GM23338 (cell line): Measurements from ENCODE around the gene CYBA. TPM values are rescaled to one million over a fixed set of nuclear protein-coding genes. Genes with fewer than 3 reads are reported as not detected.
A peak's percentile ranks its signal among the peaks of the same experiment; 100 is the strongest.

Source experiments
- ATAC-seq: fragments of 200-7000 bp; cut with Tn5 transposase; 3 replicates; pipeline ENCODE4 v1.9.1; 2020
- DNase-seq: peaks from one replicate; pipeline ENCODE4 v3.0.0-alpha.2; 2015; ENCODE audit warnings: low spot score
- H2AFZ ChIP-seq: fragments of 200-600 bp; sonication (generic); 2 replicates; pipeline ENCODE4 v1.8.0; 2016; ENCODE audit warnings: antibody characterized with exemption, mild to moderate bottlenecking, moderate library complexity
- H3F3A ChIP-seq: fragments of 200-600 bp; sonication (generic); replicated peaks from 2 replicates; pipeline ENCODE4 v1.8.0; 2017; ENCODE audit warnings: antibody characterized with exemption, mixed run types, low read depth
- H3K27ac ChIP-seq: fragments of 200-600 bp; sonication (generic); 2 replicates; pipeline ENCODE4 v1.6.1; 2016; ENCODE audit warnings: low read depth
- H3K27me3 ChIP-seq: fragments of 200-600 bp; sonication (generic); 2 replicates; pipeline ENCODE4 v1.8.0; 2016; ENCODE audit warnings: mild to moderate bottlenecking, mixed run types, moderate library complexity; ENCODE audit not compliant: insufficient read depth
- H3K36me3 ChIP-seq: fragments of 200-600 bp; sonication (generic); 2 replicates; pipeline ENCODE4 v1.8.0; 2016; ENCODE audit warnings: mild to moderate bottlenecking; ENCODE audit not compliant: insufficient read depth
- H3K4me1 ChIP-seq: fragments of 200-600 bp; sonication (generic); 2 replicates; pipeline ENCODE4 v1.8.0; 2016; ENCODE audit warnings: mild to moderate bottlenecking, moderate library complexity; ENCODE audit not compliant: insufficient read depth
- H3K4me2 ChIP-seq: fragments of 200-600 bp; sonication (generic); 2 replicates; pipeline ENCODE4 v1.7.1; 2017; ENCODE audit warnings: mixed run types
- H3K4me3 ChIP-seq: fragments of 200-600 bp; sonication (generic); 2 replicates; pipeline ENCODE4 v1.6.1; 2016; ENCODE audit warnings: mixed run types
- H3K79me2 ChIP-seq: fragments of 200-600 bp; sonication (generic); replicated peaks from 2 replicates; pipeline ENCODE4 v1.8.0; 2017; ENCODE audit warnings: mild to moderate bottlenecking; ENCODE audit not compliant: insufficient read depth
- H3K9me2 ChIP-seq: fragments of 200-600 bp; sonication (generic); 2 replicates; pipeline ENCODE4 v1.8.0; 2017; ENCODE audit not compliant: insufficient read depth
- H4K20me1 ChIP-seq: fragments of 200-600 bp; sonication (generic); replicated peaks from 2 replicates; pipeline ENCODE4 v1.8.0; 2017; ENCODE audit warnings: mild to moderate bottlenecking; ENCODE audit not compliant: insufficient read depth
- H3K27ac Mint-ChIP-seq: 2 replicates; pipeline ENCODE4 v1.8.0; 2020; ENCODE audit warnings: inconsistent platforms, mild to moderate bottlenecking, moderate library complexity, mixed read lengths
- H3K27me3 Mint-ChIP-seq: 3 replicates; pipeline ENCODE4 v1.8.0; 2022; ENCODE audit warnings: low read depth, mild to moderate bottlenecking, moderate library complexity, mixed read lengths, inconsistent platforms; ENCODE audit not compliant: insufficient read depth, poor library complexity
- H3K36me3 Mint-ChIP-seq: 3 replicates; pipeline ENCODE4 v1.8.0; 2021; ENCODE audit warnings: low read depth, mild to moderate bottlenecking, inconsistent platforms, moderate library complexity, mixed read lengths
- H3K4me1 Mint-ChIP-seq: 3 replicates; pipeline ENCODE4 v1.8.0; 2020; ENCODE audit warnings: mild to moderate bottlenecking, inconsistent platforms, mixed read lengths
- H3K4me3 Mint-ChIP-seq: 3 replicates; pipeline ENCODE4 v1.8.0; 2021; ENCODE audit warnings: moderate library complexity, mild to moderate bottlenecking, inconsistent platforms, mixed read lengths
- H3K9me3 Mint-ChIP-seq: 3 replicates; pipeline ENCODE4 v1.8.0; 2020; ENCODE audit warnings: moderate library complexity, mild to moderate bottlenecking, inconsistent platforms, mixed read lengths
- CREB1 ChIP-seq: fragments of 250-450 bp; sonication (Bioruptor Pico); IDR thresholded peaks from 2 replicates; pipeline ENCODE4 v1.5.0; 2020; ENCODE audit warnings: low read depth, mild to moderate bottlenecking, moderate library complexity
- CTCF ChIP-seq, 2 experiments: fragments of 200-600 bp in 1 of 2; sonication (generic) in 1 of 2; conservative IDR thresholded peaks; 2 replicates each; pipeline versions ENCODE4 v1.5.1 to v1.6.1; 2016 to 2017; ENCODE audit warnings: antibody characterized with exemption in 2 of 2, low read depth in 2 of 2, mild to moderate bottlenecking in 2 of 2, moderate library complexity in 1 of 2
- ETS1 ChIP-seq: IDR thresholded peaks from 2 replicates; pipeline ENCODE4 v1.6.1; 2016; ENCODE audit warnings: antibody characterized with exemption
- EZH2 ChIP-seq: fragments of 200-600 bp; sonication (generic); IDR thresholded peaks from one replicate; pipeline ENCODE4 v1.8.0; 2017; ENCODE audit warnings: antibody characterized with exemption, mild to moderate bottlenecking, low read depth; ENCODE audit not compliant: unreplicated experiment
- EZH2phosphoT487 ChIP-seq: fragments of 200-600 bp; sonication (generic); IDR thresholded peaks from one replicate; pipeline ENCODE4 v1.8.1; 2018; ENCODE audit warnings: antibody characterized with exemption; ENCODE audit not compliant: unreplicated experiment
- JUNB ChIP-seq: IDR thresholded peaks from one replicate; pipeline ENCODE4 v1.6.1; 2016; ENCODE audit warnings: antibody characterized with exemption; ENCODE audit not compliant: unreplicated experiment
- NANOG ChIP-seq: IDR thresholded peaks from 2 replicates; pipeline ENCODE4 v1.6.1; 2016; ENCODE audit warnings: antibody characterized with exemption, borderline replicate concordance
- REST ChIP-seq: IDR thresholded peaks from one replicate; pipeline ENCODE4 v1.6.1; 2018; ENCODE audit warnings: antibody characterized with exemption; ENCODE audit not compliant: unreplicated experiment
- STAT1 ChIP-seq: IDR thresholded peaks from one replicate; pipeline ENCODE4 v1.6.1; 2016; ENCODE audit warnings: antibody characterized with exemption; ENCODE audit not compliant: unreplicated experiment
- ZNF114 ChIP-seq: fragments of 250-450 bp; sonication (Bioruptor Pico); IDR thresholded peaks from 2 replicates; pipeline ENCODE4 v1.5.0; 2020; ENCODE audit warnings: mild to moderate bottlenecking, moderate library complexity
- polyA plus RNA-seq: library from polyadenylated mRNA; unstranded; fragments of >200 nt; fragmentation: Nextera tagmentation; extraction: Ambion mirVana; gene quantifications from 2 replicates; pipeline ENCODE4 v1.2.1, GENCODE V29; 2016
- total RNA-seq: library from RNA; depleted of rRNA; stranded (reverse); fragments of >200 nt; shearing (Covaris generic); gene quantifications from 2 replicates; pipeline ENCODE4 v1.2.3, GENCODE V29; 2014

CYBA gene
- total and polyA plus RNA-seq, 2 experiments from 2014 or later, result 275 to 281 TPM

GRCh38 chr16:88684569-88685155 is 33.8 kb upstream of the CYBA start:
- no peak overlapping the region for H3K27ac ChIP-seq
- peaks cover 9% of the 10 kb centered on the region for H3K4me1 ChIP-seq
- H3F3A ChIP-seq, result peaks cover 6% of the 10 kb centered on the region; the same call in 1 of the 2 replicates
- TF ChIP-seq JUNB (no peak), STAT1 (no peak), ZNF114 (CRISPR knock-in tag) (no peak)
- ATAC-seq, result 0 out of 3 replicates have a peak, but pooled peaks have one; percentile 1
- H3K27me3 ChIP-seq, result peaks cover 10% of the 10 kb centered on the region
- H3K36me3 ChIP-seq, result no peaks in the 10 kb centered on the region; the same call in 1 of the 2 replicates
- peaks cover 15% of the 10 kb centered on the region for H3K4me1 Mint-ChIP-seq
- H2AFZ ChIP-seq, result peak overlapping the region; percentile 94
- peak overlapping the region; percentile 97 for H3K4me2 ChIP-seq
- peak overlapping the region; percentile 96 for H3K4me3 ChIP-seq
- H3K27ac Mint-ChIP-seq, result no peak overlapping the region
- H3K79me2 ChIP-seq, result peaks cover 4% of the 10 kb centered on the region
- peaks cover 40% of the 10 kb centered on the region for H3K27me3 Mint-ChIP-seq
- peaks cover 3% of the 10 kb centered on the region; the same call in 2 of the 3 replicates for H3K36me3 Mint-ChIP-seq
- peak overlapping the region; percentile 74 for H3K4me3 Mint-ChIP-seq
- DNase-seq, result no peak
- no peaks in the 10 kb centered on the region for H3K9me3 Mint-ChIP-seq
- no peaks in the 10 kb centered on the region for H3K9me2 ChIP-seq
- H4K20me1 ChIP-seq, result 0 out of 2 replicates have a peak, but pooled peaks cover 5% of the 10 kb centered on the region

- H3F3A ChIP-seq, result peaks cover 3% of the 10 kb centered on the region; the same call in 1 of the 2 replicates
- ATAC-seq, result no peak
- no peak overlapping the region for H3K27ac ChIP-seq
- Mint-ChIP-seq H3K4me3 (no peak overlapping the region), H3K4me1 (peaks cover 7% of the 10 kb centered on the region), H3K36me3 (peaks cover 3% of the 10 kb centered on the region; the same call in 2 of the 3 replicates), H3K27ac (no peak overlapping the region), H3K9me3 (no peaks in the 10 kb centered on the region), H3K27me3 (peaks cover 20% of the 10 kb centered on the region)
- no peak overlapping the region for H3K4me3 ChIP-seq
- H3K9me2 ChIP-seq, result no peaks in the 10 kb centered on the region
- H3K79me2 ChIP-seq, result peaks cover 4% of the 10 kb centered on the region
- H3K4me1 ChIP-seq, result peaks cover 9% of the 10 kb centered on the region
- H3K4me2 ChIP-seq, result no peak overlapping the region
- no peaks in the 10 kb centered on the region; the same call in 1 of the 2 replicates for H3K36me3 ChIP-seq
- H3K27me3 ChIP-seq, result peaks cover 2% of the 10 kb centered on the region
- no peak for DNase-seq
- 0 out of 2 replicates have a peak, but pooled peaks cover 5% of the 10 kb centered on the region for H4K20me1 ChIP-seq
- H2AFZ ChIP-seq, result no peak overlapping the region
- no peak for TF ChIP-seq EZH2phosphoT487
- TF ChIP-seq CREB1 (CRISPR knock-in tag), result no peak
- TF ChIP-seq NANOG, result no peak
- TF ChIP-seq ZNF114 (CRISPR knock-in tag), result no peak
- TF ChIP-seq JUNB, result no peak
- no peak for TF ChIP-seq STAT1
- TF ChIP-seq ETS1, result no peak
- TF ChIP-seq CTCF (conservative IDR thresholded peaks at IDR 0.05; ENCODE audit: low read depth in 2 of 2), result no peak
- no peak for TF ChIP-seq REST
- no peak for TF ChIP-seq EZH2
Observed at GRCh38 chr16:88681709-88682451, 31.0 kb upstream of the CYBA start.
